ENCODE data around the gene CHN1.

CHN1 gene

GRCh38 chr2:175004980-175005732 lies at the start of gene CHN1:
CHN1 (minus strand) TSS chr2:175005381; CDS start chr2:175004912, 469 bp downstream.
- DNase-seq, result peak in 50 of 51 donors; percentile 14 to 90 (median 72)

GRCh38 chr2:175054340-175054739 lies 49.2 kb upstream of the CHN1 start:
- no peak for DNase-seq

GRCh38 chr2:175049661-175050060 lies 44.5 kb upstream of the CHN1 start:
- DNase-seq, result no peak

- DNase-seq, result no peak
These were observed 43.1 kb upstream of the CHN1 start for GRCh38 chr2:175048275-175048674.

- no peak for DNase-seq
These were observed 34.3 kb upstream of the CHN1 start for GRCh38 chr2:175039490-175039889.

- no peak for DNase-seq
These were observed 33.9 kb upstream of the CHN1 start for GRCh38 chr2:175039031-175039430.

- no peak for DNase-seq
These were observed 32.8 kb upstream of the CHN1 start for GRCh38 chr2:175037941-175038340.

- DNase-seq, result peak in 1 of 51 donors; percentile 12
These were observed 31.4 kb upstream of the CHN1 start for GRCh38 chr2:175036582-175037018.

GRCh38 chr2:175035806-175036205 lies 30.6 kb upstream of the CHN1 start:
- no peak for DNase-seq

GRCh38 chr2:175034716-175035115 lies 29.5 kb upstream of the CHN1 start:
- DNase-seq, result no peak

- peak in 4 of 51 donors; percentile 1 to 19 (median 12) for DNase-seq
These were observed 25.4 kb upstream of the CHN1 start for GRCh38 chr2:175030380-175031271.

- DNase-seq, result no peak
These were observed 22.6 kb upstream of the CHN1 start for GRCh38 chr2:175027755-175028154.

- DNase-seq, result no peak
These were observed 21.2 kb upstream of the CHN1 start for GRCh38 chr2:175026385-175026784.

GRCh38 chr2:175025946-175026345 lies 20.8 kb upstream of the CHN1 start:
- no peak for DNase-seq

- no peak for DNase-seq
These were observed 20.1 kb upstream of the CHN1 start for GRCh38 chr2:175025233-175025632.

GRCh38 chr2:175022923-175023322 lies 17.7 kb upstream of the CHN1 start:
- no peak for DNase-seq

- no peak for DNase-seq
These were observed 14.6 kb upstream of the CHN1 start for GRCh38 chr2:175019566-175020327.

- DNase-seq, result no peak
These were observed 12.6 kb upstream of the CHN1 start for GRCh38 chr2:175017618-175018414.

- DNase-seq, result no peak
These were observed 10.2 kb upstream of the CHN1 start for GRCh38 chr2:175015340-175015739.

GRCh38 chr2:175012516-175012915 lies 7.3 kb upstream of the CHN1 start:
- DNase-seq, result no peak

- DNase-seq, result no peak
These were observed 6.3 kb upstream of the CHN1 start for GRCh38 chr2:175011505-175011904.
